GM12891 (cell line): Measurements from ENCODE around the gene DIS3L2.

Experiments used
- PAX5 ChIP-seq: IDR thresholded peaks from 2 replicates; pipeline ENCODE4 v1.6.1; 2011; ENCODE audit warnings: low read length, moderate library complexity, mild to moderate bottlenecking; ENCODE audit not compliant: insufficient read depth, severe bottlenecking
- POLR2A ChIP-seq: IDR thresholded peaks from 2 replicates; pipeline ENCODE4 v1.6.1; 2011; ENCODE audit warnings: low read depth, low read length, control low read depth
- POLR2AphosphoS5 ChIP-seq: IDR thresholded peaks from 2 replicates; pipeline ENCODE4 v1.6.1; 2011; ENCODE audit warnings: low read depth, low read length, control low read depth
- TAF1 ChIP-seq: IDR thresholded peaks from 2 replicates; pipeline ENCODE4 v1.6.1; 2011; ENCODE audit warnings: low read depth, low read length, control low read depth

DNA sequence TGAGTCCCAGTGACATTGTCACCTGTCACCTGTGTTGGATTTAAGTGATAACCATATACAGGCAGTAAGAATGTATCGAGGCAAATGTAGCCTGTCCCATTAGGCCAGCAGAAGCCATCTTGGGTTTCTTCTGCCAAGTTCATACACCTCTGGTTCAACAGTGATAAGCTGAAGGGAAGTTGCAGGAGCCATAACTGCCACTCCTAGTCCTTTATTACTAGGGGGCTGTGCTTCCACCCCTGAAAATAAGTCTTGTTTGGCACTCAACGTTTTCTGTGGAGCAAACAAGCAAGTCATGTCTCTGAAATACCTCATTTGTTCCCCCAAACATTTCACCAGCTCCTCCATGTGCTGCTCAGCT, 358.9 kb downstream of the DIS3L2 start:
- TF ChIP-seq POLR2A (no peak), PAX5 (no peak), POLR2AphosphoS5 (no peak), TAF1 (no peak)
